D721Med (cell line): ENCODE data around the gene IRX2.

ENCODE experiments used
- DNase-seq: peaks from one replicate; pipeline ENCODE4 v3.0.0; 2011; ENCODE audit warnings: low spot score; ENCODE audit not compliant: insufficient read length
- FAIRE-seq: peaks from 2 replicates; lab custom pipeline; 2011; peaks lifted over from hg19 to GRCh38; lab: Jason Lieb, UNC
- CTCF ChIP-seq: IDR thresholded peaks from 2 replicates; pipeline ENCODE4 v1.5.1; 2012; ENCODE audit warnings: mild to moderate bottlenecking, control low read depth; ENCODE audit not compliant: insufficient read depth; ENCODE audit errors: missing control alignments

IRX2 gene

GRCh38 chr5:2779459-2779858 lies 28.0 kb upstream of the IRX2 start:
- DNase-seq (no peak), FAIRE-seq (no peak)
- no peak for TF ChIP-seq CTCF

GRCh38 chr5:2776337-2777302 lies 25.1 kb upstream of the IRX2 start:
- FAIRE-seq (no peak), DNase-seq (no peak)
- TF ChIP-seq CTCF = no peak

- FAIRE-seq (no peak), DNase-seq (no peak)
- TF ChIP-seq CTCF = no peak
Observed at GRCh38 chr5:2773327-2773726, 21.9 kb upstream of the IRX2 start.

GRCh38 chr5:2767089-2767488 lies 15.6 kb upstream of the IRX2 start:
- DNase-seq = no peak
- FAIRE-seq = no peak
- TF ChIP-seq CTCF = no peak

GRCh38 chr5:2764581-2764980 lies 13.1 kb upstream of the IRX2 start:
- no peak for FAIRE-seq
- no peak for DNase-seq
- no peak for TF ChIP-seq CTCF

- no peak for FAIRE-seq
- no peak for DNase-seq
- TF ChIP-seq CTCF = no peak
Observed at GRCh38 chr5:2763533-2763794, 12.0 kb upstream of the IRX2 start.

GRCh38 chr5:2762744-2763532 lies 11.5 kb upstream of the IRX2 start:
- DNase-seq = no peak
- TF ChIP-seq CTCF = no peak

More at GRCh38 chr5:2762744-2763532, 11.5 kb upstream of the IRX2 start:
- FAIRE-seq = no peak
